Karpas-422 (cell line): Measurements from ENCODE around the gene UBC. TPM values are rescaled to one million over a fixed set of nuclear protein-coding genes. Genes with fewer than 3 reads are reported as not detected.

ENCODE experiments used
- DNase-seq: peaks from one replicate; pipeline ENCODE4 v3.0.0-alpha.2; 2015
- H2AFZ ChIP-seq: fragments of 200-600 bp; sonication (generic); 2 replicates; pipeline ENCODE4 v1.6.1; 2014; ENCODE audit warnings: antibody characterized with exemption, low read length, mixed read lengths
- H3K27ac ChIP-seq: fragments of 200-600 bp; sonication (generic); 2 replicates; pipeline ENCODE4 v1.5.1; 2014; ENCODE audit warnings: mild to moderate bottlenecking, low read length, moderate library complexity
- H3K27me3 ChIP-seq: fragments of 200-600 bp; sonication (generic); 2 replicates; pipeline ENCODE4 v1.6.1; 2014; ENCODE audit warnings: low read length, mixed read lengths
- H3K36me3 ChIP-seq: fragments of 200-600 bp; sonication (generic); 2 replicates; pipeline ENCODE4 v1.6.1; 2014; ENCODE audit warnings: low read length, mixed read lengths; ENCODE audit not compliant: insufficient read depth
- H3K4me1 ChIP-seq: fragments of 200-600 bp; sonication (generic); 2 replicates; pipeline ENCODE4 v1.6.1; 2014; ENCODE audit warnings: mild to moderate bottlenecking, low read length, mixed read lengths
- H3K4me2 ChIP-seq: fragments of 200-600 bp; sonication (generic); 2 replicates; pipeline ENCODE4 v1.6.1; 2014; ENCODE audit warnings: low read length, low read depth, mild to moderate bottlenecking; ENCODE audit not compliant: poor library complexity, severe bottlenecking
- H3K4me3 ChIP-seq: fragments of 200-600 bp; sonication (generic); 2 replicates; pipeline ENCODE4 v1.5.1; 2014; ENCODE audit warnings: mild to moderate bottlenecking, antibody characterized with exemption, low read length, mixed read lengths
- H3K79me2 ChIP-seq: fragments of 200-600 bp; sonication (generic); 2 replicates; pipeline ENCODE4 v1.6.1; 2014; ENCODE audit warnings: mild to moderate bottlenecking, low read length, mixed read lengths
- H3K9ac ChIP-seq: fragments of 200-600 bp; sonication (generic); 2 replicates; pipeline ENCODE4 v1.6.0; 2014; ENCODE audit warnings: low read length
- H3K9me2 ChIP-seq: fragments of 200-600 bp; sonication (generic), shearing (Covaris generic); replicated peaks from 2 replicates; pipeline ENCODE4 v1.6.0; 2014; ENCODE audit warnings: mild to moderate bottlenecking, low read length, moderate library complexity; ENCODE audit not compliant: insufficient read depth
- H3K9me3 ChIP-seq: fragments of 300-700, 200-600 bp; sonication (generic); 2 replicates; pipeline ENCODE4 v1.6.1; 2014; ENCODE audit warnings: low read length, mixed read lengths
- H4K20me1 ChIP-seq: fragments of 200-600 bp; sonication (generic); 2 replicates; pipeline ENCODE4 v1.6.1; 2014; ENCODE audit warnings: mild to moderate bottlenecking, antibody characterized with exemption, low read length, low read depth; ENCODE audit not compliant: insufficient read depth
- total RNA-seq: library from RNA; depleted of rRNA; stranded (reverse); fragments of >200 nt; shearing (Covaris generic); gene quantifications from 2 replicates; pipeline ENCODE4 v1.2.3, GENCODE V29; 2014; ENCODE audit warnings: low replicate concordance; rRNA removed

The UBC gene
- 603 and 914 TPM in 2 replicates for total RNA-seq

- no peaks in the 10 kb centered on the region for H3K9me2 ChIP-seq
- peaks cover 21% of the 10 kb centered on the region for H3K79me2 ChIP-seq
- peaks cover 72% of the 10 kb centered on the region for H3K4me1 ChIP-seq
- H4K20me1 ChIP-seq = peaks cover 30% of the 10 kb centered on the region
- H3K4me2 ChIP-seq = peak within 1 kb of the TSS; percentile 87
- peak within 1 kb of the TSS; percentile 95 for H3K9ac ChIP-seq
- H3K27ac ChIP-seq = peak within 1 kb of the TSS; percentile 99
- DNase-seq = peak; percentile 96
- peak within 1 kb of the TSS; percentile 98 for H3K4me3 ChIP-seq
- no peaks in the 10 kb centered on the region for H3K27me3 ChIP-seq
- peaks cover 16% of the 10 kb centered on the region for H3K36me3 ChIP-seq
- no peaks in the 10 kb centered on the region for H3K9me3 ChIP-seq
- peak within 1 kb of the TSS; percentile 99 for H2AFZ ChIP-seq
Measured at GRCh38 chr12:124914392-124915238, at the start of gene UBC. UBC (minus strand) TSS chr12:124914650; CDS start chr12:124913771, 879 bp downstream.

GRCh38 chr12:124963211-124963610 lies 48.8 kb upstream of the UBC start:
- Histone ChIP-seq H3K9me3 (no peaks in the 10 kb centered on the region), H3K4me3 (no peak overlapping the region), H4K20me1 (no peaks in the 10 kb centered on the region), H3K27ac (no peak overlapping the region), H2AFZ (no peak overlapping the region), H3K79me2 (no peaks in the 10 kb centered on the region), H3K4me2 (no peak overlapping the region), H3K9me2 (no peaks in the 10 kb centered on the region), H3K27me3 (no peaks in the 10 kb centered on the region), H3K4me1 (no peaks in the 10 kb centered on the region), H3K9ac (no peak overlapping the region), H3K36me3 (peaks cover 14% of the 10 kb centered on the region)
- DNase-seq = no peak

- Histone ChIP-seq H2AFZ (no peak overlapping the region), H3K4me1 (no peaks in the 10 kb centered on the region), H3K4me3 (no peak overlapping the region), H3K27ac (no peak overlapping the region), H3K4me2 (no peak overlapping the region), H3K9me3 (no peaks in the 10 kb centered on the region), H3K9ac (no peak overlapping the region), H3K79me2 (no peaks in the 10 kb centered on the region), H3K27me3 (no peaks in the 10 kb centered on the region), H3K9me2 (no peaks in the 10 kb centered on the region), H4K20me1 (no peaks in the 10 kb centered on the region), H3K36me3 (peaks cover 17% of the 10 kb centered on the region)
- DNase-seq = no peak
Measured at GRCh38 chr12:124961055-124961454, 46.6 kb upstream of the UBC start.

- no peaks in the 10 kb centered on the region for H4K20me1 ChIP-seq
- H3K4me3 ChIP-seq = no peak overlapping the region
- H3K79me2 ChIP-seq = no peaks in the 10 kb centered on the region
- no peaks in the 10 kb centered on the region for H3K9me3 ChIP-seq
- H3K4me1 ChIP-seq = no peaks in the 10 kb centered on the region
- H3K4me2 ChIP-seq = no peak overlapping the region
- H3K27me3 ChIP-seq = no peaks in the 10 kb centered on the region
- H2AFZ ChIP-seq = no peak overlapping the region
- H3K27ac ChIP-seq = no peak overlapping the region
- peaks cover 10% of the 10 kb centered on the region for H3K36me3 ChIP-seq
- no peak overlapping the region for H3K9ac ChIP-seq
- no peaks in the 10 kb centered on the region for H3K9me2 ChIP-seq
- no peak for DNase-seq
Measured at GRCh38 chr12:124956571-124956970, 42.1 kb upstream of the UBC start.

- no peaks in the 10 kb centered on the region for H3K79me2 ChIP-seq
- no peak overlapping the region for H3K4me3 ChIP-seq
- no peaks in the 10 kb centered on the region for H3K27me3 ChIP-seq
- H3K4me2 ChIP-seq = no peak overlapping the region
- no peak overlapping the region for H3K27ac ChIP-seq
- H3K36me3 ChIP-seq = peaks cover 10% of the 10 kb centered on the region
- H3K9me3 ChIP-seq = no peaks in the 10 kb centered on the region
- H3K9ac ChIP-seq = no peak overlapping the region
- DNase-seq = no peak
- no peaks in the 10 kb centered on the region for H4K20me1 ChIP-seq
- no peaks in the 10 kb centered on the region for H3K4me1 ChIP-seq
- no peak overlapping the region for H2AFZ ChIP-seq
- no peaks in the 10 kb centered on the region for H3K9me2 ChIP-seq
Measured at GRCh38 chr12:124954771-124955170, 40.3 kb upstream of the UBC start.

- Histone ChIP-seq H3K4me2 (no peak overlapping the region), H3K27ac (no peak overlapping the region), H3K9me2 (no peaks in the 10 kb centered on the region), H3K4me3 (no peak overlapping the region), H3K79me2 (no peaks in the 10 kb centered on the region), H2AFZ (no peak overlapping the region), H3K27me3 (no peaks in the 10 kb centered on the region), H3K9ac (no peak overlapping the region), H3K36me3 (peaks cover 10% of the 10 kb centered on the region), H4K20me1 (0 out of 2 replicates have a peak, but pooled peaks cover 3% of the 10 kb centered on the region), H3K4me1 (no peaks in the 10 kb centered on the region), H3K9me3 (no peaks in the 10 kb centered on the region)
- no peak for DNase-seq
Measured at GRCh38 chr12:124953689-124954405, 39.4 kb upstream of the UBC start.

- Histone ChIP-seq H3K27ac (no peak overlapping the region), H3K27me3 (no peaks in the 10 kb centered on the region), H3K4me1 (no peaks in the 10 kb centered on the region), H3K4me2 (no peak overlapping the region), H3K9me2 (no peaks in the 10 kb centered on the region), H3K9ac (no peak overlapping the region), H2AFZ (no peak overlapping the region), H4K20me1 (0 out of 2 replicates have a peak, but pooled peaks cover 4% of the 10 kb centered on the region), H3K4me3 (no peak overlapping the region), H3K79me2 (no peaks in the 10 kb centered on the region), H3K36me3 (peaks cover 10% of the 10 kb centered on the region), H3K9me3 (no peaks in the 10 kb centered on the region)
- no peak for DNase-seq
Measured at GRCh38 chr12:124952801-124953200, 38.4 kb upstream of the UBC start.

GRCh38 chr12:124952295-124952694 lies 37.8 kb upstream of the UBC start:
- Histone ChIP-seq H3K9ac (no peak overlapping the region), H3K27ac (no peak overlapping the region), H3K27me3 (no peaks in the 10 kb centered on the region), H3K4me3 (no peak overlapping the region), H3K36me3 (peaks cover 10% of the 10 kb centered on the region), H2AFZ (no peak overlapping the region), H3K9me3 (no peaks in the 10 kb centered on the region), H3K4me2 (no peak overlapping the region), H4K20me1 (0 out of 2 replicates have a peak, but pooled peaks cover 4% of the 10 kb centered on the region), H3K79me2 (no peaks in the 10 kb centered on the region), H3K9me2 (no peaks in the 10 kb centered on the region), H3K4me1 (no peaks in the 10 kb centered on the region)
- no peak for DNase-seq
